Spinal cord (tissue), 10 donors: Measurements from ENCODE around the gene ZNF236. TPM values are rescaled to one million over a fixed set of nuclear protein-coding genes. Genes with fewer than 3 reads are reported as not detected.
"Not testable (repeated sequence)": the region's sequence is repeated elsewhere in the genome, so short reads cannot be mapped to it uniquely, and the experiment has no call there.

Experiments
- DNase-seq, 6 donors: peaks; one replicate each; pipeline versions ENCODE4 v3.0.0 to v3.0.0-alpha.2; 2013 to 2015; ENCODE audit warnings: low spot score in 6 of 6, low read depth in 4 of 6
- H3K27ac ChIP-seq: one replicate; pipeline ENCODE4 v1.5.1; 2013; ENCODE audit warnings: low read depth, low read length, control low read depth
- H3K27me3 ChIP-seq: one replicate; pipeline ENCODE4 v1.6.1; 2013; ENCODE audit warnings: low read length; ENCODE audit not compliant: control insufficient read depth, insufficient read depth
- H3K36me3 ChIP-seq: one replicate; pipeline ENCODE4 v1.6.1; 2013; ENCODE audit warnings: low read length; ENCODE audit not compliant: control insufficient read depth, insufficient read depth
- H3K4me1 ChIP-seq: one replicate; pipeline ENCODE4 v1.6.1; 2013; ENCODE audit warnings: low read length; ENCODE audit not compliant: control insufficient read depth, insufficient read depth
- H3K4me3 ChIP-seq: one replicate; pipeline ENCODE4 v1.5.1; 2013; ENCODE audit warnings: low read depth, low read length, control low read depth
- H3K9me3 ChIP-seq: one replicate; pipeline ENCODE4 v1.6.1; 2013; ENCODE audit warnings: low read length; ENCODE audit not compliant: control insufficient read depth, insufficient read depth
- WGBS: methylation state at CpG from one replicate; pipeline ENCODE4 v1.1.5; 2013; ENCODE audit warnings: missing lambda C conversion rate; ENCODE audit not compliant: insufficient coverage; 5-methylcytosine and 5-hydroxymethylcytosine counted together
- long read RNA-seq, 4 donors: transcript quantifications; one replicate each; lab custom pipeline, GENCODE V29; 2026
- polyA plus RNA-seq, 2 donors: library from polyadenylated mRNA; unstranded; fragments of 120-200 nt; gene quantifications; one replicate each; pipeline ENCODE4 v1.2.1, GENCODE V29; 2013; ENCODE audit not compliant: insufficient read length in 2 of 2
- total RNA-seq, 2 donors: library from RNA; depleted of rRNA in 1 of 2; stranded (reverse); fragments of 120-200 nt in 1 of 2; fragments of >200 nt in 1 of 2; gene quantifications; one replicate each; pipeline versions ENCODE4 v1.2.3 to v1.2.4, GENCODE V29; 2013 to 2014
- donor health status: healthy.

Gene ZNF236
- total RNA-seq = 10 to 100 TPM; 18.4 to 23.0 TPM
- polyA plus RNA-seq = 1 to 10 TPM; 7.6 to 8.7 TPM
- long read RNA-seq, donor 1, partial matches to known transcripts = 1,085 of 1,539 reads
- long read RNA-seq, donor 1, other reads (novel, unspliced or antisense) = 454 of 1,539 reads
- long read RNA-seq, donor 2 = 0 reads
- long read RNA-seq, donor 3 = 0 reads
- long read RNA-seq, donor 4 = 0 reads

DNA sequence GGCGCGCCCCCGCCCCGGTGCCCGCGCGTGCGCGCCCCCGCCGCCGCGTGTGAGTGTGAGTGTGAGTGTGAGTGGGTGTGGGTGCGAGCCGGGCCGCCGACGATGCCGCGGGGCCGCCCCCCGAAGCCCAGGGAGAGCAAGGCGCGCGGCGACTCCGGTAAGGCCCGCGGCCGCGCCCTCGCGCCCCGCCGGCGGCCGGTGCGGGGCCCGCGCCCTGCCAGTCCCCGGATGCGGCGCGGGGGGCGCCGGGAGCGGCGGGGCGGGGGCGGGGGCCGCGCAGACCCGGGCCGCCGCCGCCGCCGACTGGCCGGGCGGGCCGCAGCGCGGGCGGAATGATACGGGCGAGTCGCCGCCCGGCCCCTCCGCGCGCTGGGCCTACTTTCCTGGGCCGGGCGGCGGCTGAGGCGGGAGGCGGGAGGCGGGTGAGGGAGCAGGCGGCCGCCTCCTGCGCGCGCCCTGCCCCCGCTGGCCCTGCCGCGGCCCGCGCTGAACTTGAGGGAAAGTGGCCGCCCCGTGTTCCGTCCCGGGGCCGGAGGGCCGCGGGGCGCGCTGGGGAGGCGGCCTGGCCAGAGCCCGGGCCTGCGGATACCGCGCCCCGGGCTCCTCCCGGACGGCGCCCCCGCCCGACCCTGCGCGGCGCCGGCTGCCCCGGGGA lies at the start of gene ZNF236:
TSS of gene ZNF236 (plus strand) at position 52 of the 655 bp plus-strand sequence. CDS start at position 103, 51 bp downstream.
- no peaks in the 10 kb centered on the region for H3K9me3 ChIP-seq
- WGBS = under 1% methylated on average over 113 of the region's 113 CpGs
- H3K27me3 ChIP-seq = no peaks in the 10 kb centered on the region
- peaks cover 31% of the 10 kb centered on the region for H3K4me1 ChIP-seq
- DNase-seq = peak in 4 of 6 donors; percentile 43 to 91 (median 80)
- peak within 1 kb of the TSS; percentile 74 for H3K4me3 ChIP-seq
- peak within 1 kb of the TSS; percentile 79 for H3K27ac ChIP-seq
- peaks cover 7% of the 10 kb centered on the region for H3K36me3 ChIP-seq

DNA sequence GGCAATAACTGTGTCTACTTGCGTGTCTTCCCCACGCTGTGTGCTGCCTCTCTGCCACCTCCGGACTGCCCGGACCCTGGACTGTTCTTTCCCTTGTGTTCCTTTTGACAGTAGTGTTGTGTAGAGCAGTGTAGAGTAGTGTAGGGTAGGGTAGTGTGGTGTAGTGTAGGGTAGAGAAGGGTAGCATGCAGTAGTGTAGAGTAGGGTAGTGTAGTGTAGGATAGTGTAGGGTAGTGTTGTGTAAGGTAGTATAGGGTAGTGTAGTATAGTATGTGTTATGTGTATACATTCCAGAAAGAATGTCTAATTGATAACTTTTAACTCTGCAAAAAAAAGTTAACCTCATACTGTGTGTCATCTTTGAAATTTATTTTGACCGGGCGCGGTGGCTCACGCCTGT lies 49.7 kb upstream of the ZNF236 start:
- H3K27ac ChIP-seq = no peak overlapping the region
- H3K4me3 ChIP-seq = no peak overlapping the region
- 90% methylated on average over 8 of the region's 8 CpGs for WGBS
- DNase-seq = no peak
- no peaks in the 10 kb centered on the region for H3K27me3 ChIP-seq
- H3K36me3 ChIP-seq = no peaks in the 10 kb centered on the region
- H3K9me3 ChIP-seq = no peaks in the 10 kb centered on the region
- H3K4me1 ChIP-seq = peaks cover 7% of the 10 kb centered on the region

DNA sequence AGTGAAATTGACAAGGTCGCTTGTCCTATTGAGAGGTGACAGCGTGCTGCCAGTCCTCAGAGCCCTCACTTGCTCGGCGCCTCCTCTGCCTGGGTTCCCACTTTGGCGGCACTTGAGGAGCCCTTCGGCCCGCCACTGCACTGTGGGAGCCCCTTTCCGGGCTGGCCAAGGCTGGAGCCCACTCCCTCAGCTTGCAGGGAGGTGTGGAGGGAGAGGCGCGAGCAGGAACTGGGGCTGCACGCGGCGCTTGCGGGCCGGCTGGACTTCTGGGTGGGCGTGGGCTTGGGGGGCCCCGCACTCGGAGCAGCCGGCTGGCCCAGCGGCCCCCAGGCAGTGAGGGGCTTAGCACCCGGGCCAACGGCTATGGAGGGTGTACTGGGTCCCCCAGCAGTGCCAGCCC lies 45.3 kb upstream of the ZNF236 start:
- not testable (repeated sequence) for H3K4me1 ChIP-seq, DNase-seq, H3K27me3 ChIP-seq, H3K27ac ChIP-seq, H3K4me3 ChIP-seq, H3K36me3 ChIP-seq, H3K9me3 ChIP-seq
- WGBS = 96% methylated on average over 17 of the region's 22 CpGs

DNA sequence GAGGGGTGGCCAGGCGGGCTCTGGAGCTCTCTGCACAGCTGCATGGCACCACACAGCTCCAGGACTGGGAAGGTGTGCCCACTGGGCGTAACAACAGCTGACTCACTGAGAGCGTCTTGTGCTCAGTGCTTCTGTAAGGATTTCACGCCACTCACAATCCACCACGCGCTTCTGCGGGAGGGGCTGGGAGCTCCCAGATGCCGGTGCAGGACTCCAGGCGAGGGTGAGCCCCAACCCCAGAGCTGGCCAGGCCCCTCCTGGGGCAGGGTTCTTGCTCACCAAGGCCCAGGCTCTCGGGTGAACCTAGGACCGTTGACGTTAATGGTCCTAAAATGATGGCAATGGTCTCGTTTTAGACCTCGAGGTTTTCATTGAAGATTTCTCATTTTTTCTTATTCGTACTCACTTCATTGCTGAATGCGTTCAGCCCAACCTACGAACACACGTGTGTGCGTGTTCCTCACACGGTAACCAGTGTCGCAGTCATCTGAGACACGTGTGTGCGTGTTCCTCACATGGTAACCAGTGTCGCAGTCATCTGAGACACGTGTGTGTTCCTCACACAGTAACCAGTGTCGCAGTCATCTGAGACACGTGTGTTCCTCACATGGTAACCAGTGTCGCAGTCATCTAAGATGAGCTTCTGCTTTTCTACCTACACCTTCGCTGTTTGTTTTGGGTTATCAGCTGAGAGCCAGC lies 38.4 kb upstream of the ZNF236 start:
- H3K9me3 ChIP-seq = no peaks in the 10 kb centered on the region
- no peak overlapping the region for H3K27ac ChIP-seq
- H3K27me3 ChIP-seq = no peaks in the 10 kb centered on the region
- H3K36me3 ChIP-seq = no peaks in the 10 kb centered on the region
- WGBS = 95% methylated on average over 29 of the region's 29 CpGs
- H3K4me3 ChIP-seq = no peak overlapping the region
- H3K4me1 ChIP-seq = peaks cover 5% of the 10 kb centered on the region
- no peak for DNase-seq

DNA sequence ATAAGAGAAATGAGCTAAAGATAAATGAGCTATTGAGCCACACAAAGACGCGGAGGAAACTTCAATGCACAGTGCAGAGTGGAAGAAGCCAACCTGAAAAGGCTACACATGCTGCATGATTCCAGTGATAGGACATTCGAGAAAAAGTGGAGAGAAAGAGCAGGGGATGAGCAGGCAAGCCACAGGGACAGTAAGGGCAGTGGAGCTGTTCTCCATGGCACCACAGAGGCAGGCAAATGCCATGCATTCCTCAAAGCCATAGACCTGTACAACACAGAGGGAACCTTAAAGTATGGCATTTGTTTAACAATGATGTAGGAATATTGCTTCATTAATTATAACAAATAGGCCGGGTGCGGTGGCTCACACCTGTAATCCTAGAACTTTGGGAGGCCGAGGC lies 36.5 kb upstream of the ZNF236 start:
- Histone ChIP-seq H3K27ac (no peak overlapping the region), H3K9me3 (no peaks in the 10 kb centered on the region), H3K4me1 (peaks cover 5% of the 10 kb centered on the region), H3K27me3 (no peaks in the 10 kb centered on the region), H3K4me3 (no peak overlapping the region), H3K36me3 (no peaks in the 10 kb centered on the region)
- DNase-seq = no peak
- WGBS = 54% methylated on average over 6 of the region's 6 CpGs

DNA sequence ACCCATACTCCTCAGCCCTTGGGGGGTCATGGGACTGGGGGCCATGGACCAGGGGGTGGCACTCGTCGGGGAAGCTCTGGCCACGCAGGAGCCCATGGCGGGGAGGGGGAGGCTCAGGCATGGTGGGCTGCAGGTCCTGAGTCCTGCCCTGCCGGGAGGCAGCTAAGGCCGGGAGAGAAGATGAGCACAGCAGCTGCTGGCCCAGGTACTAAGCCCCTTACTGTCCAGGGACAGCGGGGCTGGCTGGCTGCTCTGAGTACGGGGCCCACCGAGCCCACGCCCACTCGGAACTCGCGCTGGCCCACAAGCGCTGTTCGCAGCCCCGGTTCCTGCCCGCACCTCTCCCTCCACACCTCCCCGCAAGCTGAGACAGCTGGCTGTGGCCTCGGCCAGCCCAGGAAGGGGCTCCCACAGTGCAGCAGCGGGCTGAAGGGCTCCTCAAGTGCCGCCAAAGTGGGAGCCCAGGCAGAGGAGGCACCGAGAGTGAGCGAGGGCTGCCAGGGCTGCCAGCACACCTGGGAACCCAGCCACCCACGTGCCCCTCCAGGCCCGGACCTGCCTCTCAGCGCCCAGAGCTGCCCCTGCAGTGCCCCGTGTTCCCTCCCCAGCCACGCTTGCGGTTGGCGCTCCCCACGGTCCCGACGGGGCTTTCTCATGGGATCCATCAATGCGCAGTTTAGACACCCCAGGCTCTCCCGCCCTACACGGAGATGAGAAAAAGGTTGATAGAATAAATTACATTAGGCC lies 33.6 kb upstream of the ZNF236 start:
- H3K4me3 ChIP-seq = no peak overlapping the region
- DNase-seq = no peak
- H3K9me3 ChIP-seq = no peaks in the 10 kb centered on the region
- peaks cover 5% of the 10 kb centered on the region for H3K4me1 ChIP-seq
- no peaks in the 10 kb centered on the region for H3K36me3 ChIP-seq
- no peaks in the 10 kb centered on the region for H3K27me3 ChIP-seq
- H3K27ac ChIP-seq = no peak overlapping the region
- WGBS = 94% methylated on average over 36 of the region's 36 CpGs

DNA sequence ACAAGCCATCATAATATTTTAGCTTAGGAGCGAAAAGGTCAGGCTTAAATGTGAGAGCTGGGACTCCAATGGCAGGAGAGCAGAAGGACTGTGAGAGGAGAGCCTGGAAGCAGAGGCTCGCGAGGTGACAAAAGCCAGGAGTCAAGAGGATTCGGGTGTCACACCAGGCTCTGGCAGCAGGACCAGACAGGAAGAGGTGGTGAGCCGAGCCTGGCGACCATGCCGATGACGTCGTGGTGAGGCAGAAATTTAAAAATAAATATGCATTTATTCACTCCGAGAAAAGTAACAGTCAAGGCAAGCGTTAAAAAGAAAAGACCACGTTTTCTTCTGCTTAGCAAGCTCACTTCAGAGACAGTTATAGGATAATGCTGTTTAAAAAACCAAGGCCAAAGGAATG lies 31.3 kb upstream of the ZNF236 start:
- Histone ChIP-seq H3K36me3 (no peaks in the 10 kb centered on the region), H3K27ac (no peak overlapping the region), H3K27me3 (no peaks in the 10 kb centered on the region), H3K4me3 (no peak overlapping the region), H3K9me3 (no peaks in the 10 kb centered on the region), H3K4me1 (peaks cover 5% of the 10 kb centered on the region)
- DNase-seq = no peak
- 97% methylated on average over 4 of the region's 12 CpGs for WGBS

DNA sequence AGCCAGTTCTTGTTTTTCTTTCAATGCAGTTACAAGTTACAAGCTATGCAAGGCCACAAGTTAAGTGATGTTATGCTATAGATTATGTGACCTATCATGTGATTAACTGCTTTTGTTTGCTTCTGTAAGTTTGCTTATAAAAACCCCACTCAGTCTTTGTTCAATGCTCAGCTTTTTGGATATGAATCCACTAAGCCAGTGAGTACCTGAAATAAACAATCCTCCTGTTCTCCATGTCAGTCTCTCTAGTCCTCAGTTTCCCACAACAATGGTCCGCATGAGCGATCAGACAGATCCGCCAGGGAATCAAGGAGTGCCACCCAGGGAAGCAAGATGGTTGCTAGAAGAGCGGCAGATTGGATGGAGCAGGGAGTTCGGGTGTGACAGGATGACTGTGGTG lies 30.7 kb upstream of the ZNF236 start:
- peaks cover 5% of the 10 kb centered on the region for H3K4me1 ChIP-seq
- DNase-seq = no peak
- 86% methylated on average over 2 of the region's 5 CpGs for WGBS
- no peaks in the 10 kb centered on the region for H3K27me3 ChIP-seq
- H3K4me3 ChIP-seq = no peak overlapping the region
- no peaks in the 10 kb centered on the region for H3K36me3 ChIP-seq
- H3K27ac ChIP-seq = no peak overlapping the region
- no peaks in the 10 kb centered on the region for H3K9me3 ChIP-seq

DNA sequence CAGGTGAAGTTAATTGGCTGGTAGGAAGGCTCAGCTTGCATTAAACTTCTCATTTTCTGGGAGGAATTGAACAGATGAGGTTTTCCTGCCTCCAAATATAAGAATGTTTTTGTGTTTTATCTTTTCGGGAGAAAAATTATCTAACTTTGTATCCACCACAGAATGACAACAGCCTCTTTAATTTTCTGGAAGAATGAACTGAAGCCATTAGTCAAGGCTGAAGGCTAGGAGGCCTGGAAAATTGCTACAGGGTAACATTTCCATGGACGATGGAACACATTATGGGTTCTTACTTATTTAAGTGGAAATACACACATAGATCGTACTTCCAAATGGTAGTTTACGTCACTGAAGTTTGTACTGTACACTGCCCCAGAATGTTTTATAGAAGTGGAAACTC lies 28.0 kb upstream of the ZNF236 start:
- peak in 1 of 6 donors; percentile 80 for DNase-seq
- Histone ChIP-seq H3K4me3 (no peak overlapping the region), H3K27me3 (no peaks in the 10 kb centered on the region), H3K27ac (no peak overlapping the region), H3K9me3 (no peaks in the 10 kb centered on the region), H3K4me1 (no peaks in the 10 kb centered on the region), H3K36me3 (no peaks in the 10 kb centered on the region)
- 100% methylated on average over 1 of the region's 4 CpGs for WGBS
